HUES64 (cell line): ENCODE results near the gene EFHD2. TPM values are rescaled to one million over a fixed set of nuclear protein-coding genes. Genes with fewer than 3 reads are reported as not detected.

Experiments used
- H3K27ac ChIP-seq: 2 replicates; pipeline ENCODE4 v1.7.0; 2013; ENCODE audit warnings: low read depth, low read length, inconsistent platforms
- H3K27me3 ChIP-seq: 2 replicates; pipeline ENCODE4 v1.6.1; 2013; ENCODE audit warnings: mild to moderate bottlenecking, low read length; ENCODE audit not compliant: insufficient read depth
- H3K36me3 ChIP-seq: 2 replicates; pipeline ENCODE4 v1.6.1; 2013; ENCODE audit warnings: mild to moderate bottlenecking, low read length; ENCODE audit not compliant: insufficient read depth
- H3K4me1 ChIP-seq: 2 replicates; pipeline ENCODE4 v1.6.1; 2013; ENCODE audit warnings: mild to moderate bottlenecking, low read length, moderate library complexity; ENCODE audit not compliant: insufficient read depth
- H3K4me3 ChIP-seq: 2 replicates; pipeline ENCODE4 v1.5.1; 2013; ENCODE audit warnings: mild to moderate bottlenecking, low read length, moderate library complexity
- H3K9ac ChIP-seq: 2 replicates; pipeline ENCODE4 v1.6.1; 2013; ENCODE audit warnings: mild to moderate bottlenecking, low read depth, low read length
- H3K9me3 ChIP-seq: 2 replicates; pipeline ENCODE4 v1.6.1; 2013; ENCODE audit warnings: low read depth, low read length; ENCODE audit not compliant: insufficient read depth
- WGBS: fragments of 150-250, 120-280 bp; methylation state at CpG from one replicate; pipeline ENCODE4 v1.1.7; 2013; ENCODE audit warnings: missing lambda C conversion rate; 5-methylcytosine and 5-hydroxymethylcytosine counted together
- polyA plus RNA-seq, 2 experiments: library from polyadenylated mRNA; stranded (reverse); fragments of 50-300 nt; gene quantifications; one replicate each; pipeline ENCODE4 v1.2.3, GENCODE V29; 2013

The EFHD2 gene, protein sequence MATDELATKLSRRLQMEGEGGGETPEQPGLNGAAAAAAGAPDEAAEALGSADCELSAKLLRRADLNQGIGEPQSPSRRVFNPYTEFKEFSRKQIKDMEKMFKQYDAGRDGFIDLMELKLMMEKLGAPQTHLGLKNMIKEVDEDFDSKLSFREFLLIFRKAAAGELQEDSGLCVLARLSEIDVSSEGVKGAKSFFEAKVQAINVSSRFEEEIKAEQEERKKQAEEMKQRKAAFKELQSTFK
- 15.1 TPM for polyA plus RNA-seq (2013, experiment 1 of 2)
- 15.3 TPM for polyA plus RNA-seq (2013, experiment 2 of 2)

- peaks cover 36% of the 10 kb centered on the region for H3K27me3 ChIP-seq
- no peak within 1 kb of the TSS for H3K27ac ChIP-seq
- no peaks in the 10 kb centered on the region for H3K9me3 ChIP-seq
- H3K4me3 ChIP-seq = peak within 1 kb of the TSS; percentile 77
- under 1% methylated on average over 97 of the region's 99 CpGs for WGBS
- peak within 1 kb of the TSS; percentile 65 for H3K9ac ChIP-seq
- H3K36me3 ChIP-seq = no peaks in the 10 kb centered on the region
- peaks cover 11% of the 10 kb centered on the region for H3K4me1 ChIP-seq
These were observed at the start of gene EFHD2 for GRCh38 chr1:15409388-15410222. TSS of gene EFHD2 (plus strand) at chr1:15409888. CDS start at chr1:15409972, 84 bp downstream.

DNA sequence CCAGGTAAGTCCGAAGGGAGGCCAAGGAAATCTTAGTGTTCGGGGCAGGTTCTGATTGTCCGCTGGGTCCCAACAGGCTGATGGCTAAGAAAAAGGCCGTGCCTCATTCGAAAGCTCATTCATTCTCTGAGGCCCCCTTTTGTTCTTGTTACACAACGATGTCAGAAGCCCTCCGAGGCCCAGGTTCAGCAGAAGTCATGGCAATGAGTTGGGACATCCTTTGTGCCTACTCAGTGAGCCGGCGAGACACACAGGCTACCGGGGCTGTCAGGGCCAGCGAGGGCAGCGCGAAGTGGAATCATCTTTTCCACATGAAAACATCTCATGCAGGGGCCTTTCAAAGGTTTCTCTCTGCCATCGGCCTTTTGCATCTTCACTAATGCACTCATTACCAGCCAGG is 49.0 kb upstream of the EFHD2 start:
- Histone ChIP-seq H3K27ac (no peak overlapping the region), H3K4me1 (no peaks in the 10 kb centered on the region), H3K36me3 (no peaks in the 10 kb centered on the region), H3K27me3 (no peaks in the 10 kb centered on the region), H3K9me3 (no peaks in the 10 kb centered on the region), H3K9ac (no peak overlapping the region), H3K4me3 (no peak overlapping the region)
- 90% methylated on average over 14 of the region's 14 CpGs for WGBS

GRCh38 chr1:15362096-15362736 is 47.5 kb upstream of the EFHD2 start:
- Histone ChIP-seq H3K9me3 (no peaks in the 10 kb centered on the region), H3K27me3 (no peaks in the 10 kb centered on the region), H3K9ac (no peak overlapping the region), H3K27ac (no peak overlapping the region), H3K4me3 (no peak overlapping the region), H3K36me3 (no peaks in the 10 kb centered on the region), H3K4me1 (no peaks in the 10 kb centered on the region)
- 89% methylated on average over 13 of the region's 13 CpGs for WGBS

DNA sequence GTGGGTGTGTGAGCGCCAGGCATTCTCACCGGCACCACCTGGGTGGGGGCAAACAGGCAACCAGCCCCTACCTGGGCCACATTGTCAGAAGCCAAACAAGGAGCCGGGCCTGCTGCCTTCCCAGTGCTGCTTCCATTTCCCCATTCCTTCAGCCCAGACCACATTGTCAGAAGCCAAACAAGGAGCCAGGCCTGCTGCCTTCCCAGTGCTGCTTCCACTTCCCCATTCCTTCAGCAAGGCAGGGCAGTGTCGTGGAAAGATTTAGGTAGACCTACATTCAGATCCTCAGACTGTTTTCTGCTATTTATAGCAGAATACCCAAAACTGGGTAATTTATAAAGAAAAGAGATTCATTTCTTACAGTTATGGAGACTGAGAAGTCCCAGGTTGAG is 47.0 kb upstream of the EFHD2 start:
- no peaks in the 10 kb centered on the region for H3K27me3 ChIP-seq
- no peaks in the 10 kb centered on the region for H3K9me3 ChIP-seq
- 94% methylated on average over 4 of the region's 4 CpGs for WGBS
- no peak overlapping the region for H3K9ac ChIP-seq
- no peaks in the 10 kb centered on the region for H3K36me3 ChIP-seq
- H3K4me1 ChIP-seq = no peaks in the 10 kb centered on the region
- no peak overlapping the region for H3K27ac ChIP-seq
- H3K4me3 ChIP-seq = no peak overlapping the region

- Histone ChIP-seq H3K4me1 (no peaks in the 10 kb centered on the region), H3K9ac (no peak overlapping the region), H3K27me3 (no peaks in the 10 kb centered on the region), H3K27ac (no peak overlapping the region), H3K4me3 (no peak overlapping the region), H3K36me3 (no peaks in the 10 kb centered on the region), H3K9me3 (no peaks in the 10 kb centered on the region)
- 93% methylated on average over 4 of the region's 5 CpGs for WGBS
These were observed 44.9 kb upstream of the EFHD2 start for GRCh38 chr1:15364740-15365139.

GRCh38 chr1:15368888-15369287 is 40.8 kb upstream of the EFHD2 start:
- no peaks in the 10 kb centered on the region for H3K36me3 ChIP-seq
- 80% methylated on average over 1 of the region's 1 CpG for WGBS
- H3K9ac ChIP-seq = no peak overlapping the region
- H3K27me3 ChIP-seq = no peaks in the 10 kb centered on the region
- H3K4me3 ChIP-seq = no peak overlapping the region
- H3K4me1 ChIP-seq = no peaks in the 10 kb centered on the region
- no peak overlapping the region for H3K27ac ChIP-seq
- no peaks in the 10 kb centered on the region for H3K9me3 ChIP-seq

- Histone ChIP-seq H3K9me3 (no peaks in the 10 kb centered on the region), H3K9ac (no peak overlapping the region), H3K36me3 (no peaks in the 10 kb centered on the region), H3K4me3 (no peak overlapping the region), H3K4me1 (no peaks in the 10 kb centered on the region), H3K27me3 (no peaks in the 10 kb centered on the region), H3K27ac (no peak overlapping the region)
- WGBS = 93% methylated on average over 4 of the region's 4 CpGs
These were observed 39.4 kb upstream of the EFHD2 start for GRCh38 chr1:15370268-15370667.

GRCh38 chr1:15370781-15371520 is 38.7 kb upstream of the EFHD2 start:
- no peaks in the 10 kb centered on the region for H3K4me1 ChIP-seq
- H3K27me3 ChIP-seq = no peaks in the 10 kb centered on the region
- no peaks in the 10 kb centered on the region for H3K36me3 ChIP-seq
- H3K4me3 ChIP-seq = no peak overlapping the region
- H3K9ac ChIP-seq = no peak overlapping the region
- no peaks in the 10 kb centered on the region for H3K9me3 ChIP-seq
- 92% methylated on average over 15 of the region's 16 CpGs for WGBS
- no peak overlapping the region for H3K27ac ChIP-seq

GRCh38 chr1:15371610-15372545 is 37.8 kb upstream of the EFHD2 start:
- H3K36me3 ChIP-seq = no peaks in the 10 kb centered on the region
- H3K9me3 ChIP-seq = no peaks in the 10 kb centered on the region
- WGBS = 89% methylated on average over 21 of the region's 21 CpGs
- no peak overlapping the region for H3K9ac ChIP-seq
- H3K27me3 ChIP-seq = no peaks in the 10 kb centered on the region
- H3K4me3 ChIP-seq = no peak overlapping the region
- H3K4me1 ChIP-seq = no peaks in the 10 kb centered on the region
- no peak overlapping the region for H3K27ac ChIP-seq

DNA sequence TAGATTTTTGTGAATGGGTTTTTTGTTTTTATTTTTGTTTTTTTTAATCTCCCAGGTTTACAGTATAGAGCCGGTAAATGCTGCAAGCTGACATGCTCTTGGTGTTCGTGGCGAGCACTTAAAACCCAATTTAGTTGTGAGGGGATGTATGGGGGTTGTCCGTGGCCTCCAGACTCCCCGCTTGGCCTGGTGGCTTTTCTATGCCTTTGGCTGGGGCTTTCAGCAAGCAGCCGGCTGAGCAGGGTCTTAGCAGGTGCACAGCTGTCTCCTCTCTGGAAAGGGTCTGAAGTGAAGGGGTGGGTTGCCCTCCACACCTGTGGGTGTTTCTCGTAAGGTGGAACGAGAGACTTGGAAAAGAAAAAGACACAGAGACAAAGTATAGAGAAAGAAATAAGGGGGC is 31.0 kb upstream of the EFHD2 start:
- Histone ChIP-seq H3K9ac (no peak overlapping the region), H3K36me3 (no peaks in the 10 kb centered on the region), H3K4me1 (peaks cover 5% of the 10 kb centered on the region), H3K9me3 (no peaks in the 10 kb centered on the region), H3K27ac (no peak overlapping the region), H3K27me3 (peaks cover 40% of the 10 kb centered on the region), H3K4me3 (no peak overlapping the region)
- 86% methylated on average over 8 of the region's 8 CpGs for WGBS
